Fibroblast of villous mesenchyme (primary cell): ENCODE measurements around the gene RARB. TPM values are rescaled to one million over a fixed set of nuclear protein-coding genes. Genes with fewer than 3 reads are reported as not detected.

Source experiments
- DNase-seq: peaks from one replicate; pipeline ENCODE4 v3.0.0-alpha.2; 2010; ENCODE audit warnings: low read depth
- H3K4me3 ChIP-seq: 2 replicates; pipeline ENCODE4 v1.5.1; 2011; ENCODE audit warnings: low read depth, mild to moderate bottlenecking, low read length
- total RNA-seq: library from RNA; depleted of rRNA; stranded (reverse); fragments of >200 nt; gene quantifications from 2 replicates; pipeline ENCODE4 v1.2.3, GENCODE V29; 2012
- TF ChIP-seq, protein P1 (sequence below): IDR thresholded peaks from 2 replicates; pipeline ENCODE4 v1.5.1; 2012; ENCODE audit warnings: low read depth, mild to moderate bottlenecking, low read length; ENCODE audit not compliant: insufficient read depth

The RARB gene
- total RNA-seq, 1 donor, result 21.6 TPM

- TF ChIP-seq, protein P1, sequence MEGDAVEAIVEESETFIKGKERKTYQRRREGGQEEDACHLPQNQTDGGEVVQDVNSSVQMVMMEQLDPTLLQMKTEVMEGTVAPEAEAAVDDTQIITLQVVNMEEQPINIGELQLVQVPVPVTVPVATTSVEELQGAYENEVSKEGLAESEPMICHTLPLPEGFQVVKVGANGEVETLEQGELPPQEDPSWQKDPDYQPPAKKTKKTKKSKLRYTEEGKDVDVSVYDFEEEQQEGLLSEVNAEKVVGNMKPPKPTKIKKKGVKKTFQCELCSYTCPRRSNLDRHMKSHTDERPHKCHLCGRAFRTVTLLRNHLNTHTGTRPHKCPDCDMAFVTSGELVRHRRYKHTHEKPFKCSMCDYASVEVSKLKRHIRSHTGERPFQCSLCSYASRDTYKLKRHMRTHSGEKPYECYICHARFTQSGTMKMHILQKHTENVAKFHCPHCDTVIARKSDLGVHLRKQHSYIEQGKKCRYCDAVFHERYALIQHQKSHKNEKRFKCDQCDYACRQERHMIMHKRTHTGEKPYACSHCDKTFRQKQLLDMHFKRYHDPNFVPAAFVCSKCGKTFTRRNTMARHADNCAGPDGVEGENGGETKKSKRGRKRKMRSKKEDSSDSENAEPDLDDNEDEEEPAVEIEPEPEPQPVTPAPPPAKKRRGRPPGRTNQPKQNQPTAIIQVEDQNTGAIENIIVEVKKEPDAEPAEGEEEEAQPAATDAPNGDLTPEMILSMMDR, result no peak
- no peak for DNase-seq
- no peak overlapping the region for H3K4me3 ChIP-seq
Observed at GRCh38 chr3:25536521-25537391, 108.7 kb downstream of the RARB start.

DNA sequence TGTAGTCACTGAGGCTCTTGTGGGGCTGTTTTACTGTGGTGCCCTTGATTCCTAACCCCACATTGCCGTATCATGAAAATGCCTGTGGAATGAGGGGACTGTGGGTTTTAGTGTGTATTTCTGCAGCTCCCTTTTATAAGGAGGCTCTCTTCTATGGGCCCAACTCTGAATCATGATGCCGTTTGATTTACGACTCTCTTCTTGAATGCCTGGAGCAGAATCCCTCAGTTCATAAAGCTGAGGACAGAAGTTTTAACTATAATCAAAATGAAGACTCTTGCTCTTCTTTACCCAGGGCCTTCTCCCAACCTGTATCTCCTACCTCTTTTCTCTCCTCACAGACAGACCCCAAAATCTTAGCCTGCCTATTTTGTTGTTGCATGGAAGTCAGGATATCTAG, 109.5 kb downstream of the RARB start:
- TF ChIP-seq, protein P1, result no peak
- peak; percentile 9 for DNase-seq

GRCh38 chr3:25540273-25540672, 112.2 kb downstream of the RARB start:
- DNase-seq, result no peak
- TF ChIP-seq, protein P1, result no peak
- H3K4me3 ChIP-seq, result no peak overlapping the region

More for the DNA sequence above, 109.5 kb downstream of the RARB start:
- no peak overlapping the region for H3K4me3 ChIP-seq

- TF ChIP-seq, protein P1, result no peak
- no peak overlapping the region for H3K4me3 ChIP-seq
- DNase-seq, result peak; percentile 46
Observed at GRCh38 chr3:25542492-25543039, 114.5 kb downstream of the RARB start.

- TF ChIP-seq, protein P1, result no peak
- no peak overlapping the region for H3K4me3 ChIP-seq
- DNase-seq, result no peak
Observed at GRCh38 chr3:25547103-25547502, 119.0 kb downstream of the RARB start.

DNA sequence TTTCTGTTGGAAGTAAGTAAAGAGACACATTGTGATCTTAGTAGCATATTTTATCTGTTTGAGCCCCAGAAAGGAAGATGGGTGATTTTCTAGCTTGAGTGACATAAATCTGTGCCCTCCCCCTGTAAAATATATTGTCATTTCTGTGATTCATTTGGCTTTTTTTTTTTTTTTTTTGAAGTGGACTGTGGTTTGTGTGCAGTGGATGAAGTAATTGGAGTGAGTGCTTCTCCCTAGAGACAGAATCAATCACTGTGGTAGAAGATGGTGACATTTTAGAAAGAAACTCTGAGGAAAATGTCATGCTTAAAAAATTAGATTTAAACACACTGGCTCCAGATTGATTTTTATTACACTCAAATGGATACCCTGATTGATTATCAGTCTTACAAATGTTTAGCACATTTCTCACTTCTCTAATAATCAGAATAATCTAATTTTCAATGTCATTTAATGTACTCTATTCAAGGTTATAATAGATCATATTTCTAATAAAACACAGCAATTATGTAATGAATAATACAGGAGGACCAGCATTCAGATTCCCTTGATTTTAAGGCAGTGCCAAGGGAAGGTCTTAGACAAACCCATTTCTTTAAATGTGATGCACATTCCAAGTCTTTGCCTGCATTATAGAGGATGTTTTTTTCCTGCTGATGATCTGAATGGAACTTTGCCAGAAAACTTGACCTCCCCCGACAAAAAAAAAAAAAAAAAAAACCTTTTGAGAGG, 120.0 kb downstream of the RARB start:
- H3K4me3 ChIP-seq, result no peak overlapping the region
- TF ChIP-seq, protein P1, result no peak
- DNase-seq, result no peak
